Mesenchymal stem cell (in vitro differentiated cells and primary cell): ENCODE results near the gene AP1S1.

Experiments used
- DNase-seq: peaks from one replicate; pipeline ENCODE4 v3.0.0-alpha.2; 2013
- H2AFZ ChIP-seq: one replicate; pipeline ENCODE4 v1.6.1; 2013; ENCODE audit warnings: low read depth, mild to moderate bottlenecking, control low read depth, inconsistent platforms, low read length, moderate library complexity
- H2AK5ac ChIP-seq: 2 replicates; pipeline ENCODE4 v1.6.1; 2013; ENCODE audit warnings: low read length, moderate library complexity, mild to moderate bottlenecking, inconsistent platforms; ENCODE audit not compliant: severe bottlenecking
- H2BK120ac ChIP-seq: one replicate; pipeline ENCODE4 v1.6.1; 2013; ENCODE audit warnings: low read depth, mild to moderate bottlenecking, inconsistent platforms, low read length, moderate library complexity
- H2BK12ac ChIP-seq, 2 experiments: one replicate each; pipeline ENCODE4 v1.6.1; 2013; ENCODE audit warnings: inconsistent platforms in 2 of 2, low read length in 2 of 2, mild to moderate bottlenecking in 2 of 2, moderate library complexity in 2 of 2, control low read depth in 1 of 2
- H2BK15ac ChIP-seq: one replicate; pipeline ENCODE4 v1.6.1; 2013; ENCODE audit warnings: mild to moderate bottlenecking, low read depth, inconsistent platforms; ENCODE audit not compliant: poor library complexity, severe bottlenecking
- H2BK5ac ChIP-seq: 2 replicates; pipeline ENCODE4 v1.6.1; 2013; ENCODE audit warnings: low read depth, mild to moderate bottlenecking, low read length, control low read depth, inconsistent platforms; ENCODE audit not compliant: poor library complexity, severe bottlenecking
- H3K14ac ChIP-seq, 2 experiments: one replicate each; pipeline ENCODE4 v1.6.1; 2013; ENCODE audit warnings: inconsistent platforms in 2 of 2, low read length in 2 of 2, control low read depth in 1 of 2, mild to moderate bottlenecking in 1 of 2, moderate library complexity in 1 of 2
- H3K18ac ChIP-seq, 2 experiments: one replicate each; pipeline ENCODE4 v1.6.1; 2013; ENCODE audit warnings: inconsistent platforms in 2 of 2, low read length in 2 of 2, control low read depth in 1 of 2, low read depth in 1 of 2, mild to moderate bottlenecking in 1 of 2
- H3K23ac ChIP-seq, 2 experiments: one replicate each; pipeline ENCODE4 v1.6.1; 2013; ENCODE audit warnings: inconsistent platforms in 2 of 2, low read length in 2 of 2, mild to moderate bottlenecking in 2 of 2, moderate library complexity in 2 of 2, control low read depth in 1 of 2
- H3K27ac ChIP-seq: 2 replicates; pipeline ENCODE4 v1.5.1; 2013; ENCODE audit warnings: mild to moderate bottlenecking, moderate library complexity, low read length, control low read depth, inconsistent platforms; ENCODE audit not compliant: poor library complexity, severe bottlenecking
- H3K27me3 ChIP-seq, 2 experiments: 2 replicates each; pipeline versions ENCODE4 v1.6.1 to v1.7.0; 2013; ENCODE audit warnings: low read length in 2 of 2, mild to moderate bottlenecking in 2 of 2, moderate library complexity in 2 of 2, control low read depth in 1 of 2, inconsistent platforms in 1 of 2; ENCODE audit not compliant: control insufficient read depth in 1 of 2, insufficient read depth in 1 of 2
- H3K36me3 ChIP-seq, 2 experiments: 2 replicates each; pipeline versions ENCODE4 v1.6.1 to v1.7.0; 2013; ENCODE audit warnings: low read length in 2 of 2, control low read depth in 1 of 2, inconsistent platforms in 1 of 2, low read depth in 1 of 2, mild to moderate bottlenecking in 1 of 2; ENCODE audit not compliant: insufficient read depth in 2 of 2, control insufficient read depth in 1 of 2
- H3K4ac ChIP-seq, 2 experiments: one replicate each; pipeline ENCODE4 v1.6.1; 2013; ENCODE audit warnings: inconsistent platforms in 2 of 2, low read length in 2 of 2, mild to moderate bottlenecking in 2 of 2, moderate library complexity in 2 of 2, control low read depth in 1 of 2, low read depth in 1 of 2
- H3K4me1 ChIP-seq: 2 replicates; pipeline ENCODE4 v1.6.1; 2013; ENCODE audit warnings: low read depth, low read length, control low read depth; ENCODE audit not compliant: control insufficient read depth, insufficient read depth
- H3K4me2 ChIP-seq: 2 replicates; pipeline ENCODE4 v1.6.1; 2013; ENCODE audit warnings: low read length, mild to moderate bottlenecking, inconsistent platforms; ENCODE audit not compliant: poor library complexity, severe bottlenecking
- H3K4me3 ChIP-seq, 2 experiments: 2 replicates each; pipeline versions ENCODE4 v1.5.1 to v1.7.0; 2013; ENCODE audit warnings: low read length in 2 of 2, mild to moderate bottlenecking in 2 of 2, control low read depth in 1 of 2, low read depth in 1 of 2; ENCODE audit not compliant: insufficient read depth in 1 of 2
- H3K79me1 ChIP-seq: replicated peaks from 2 replicates; pipeline ENCODE4 v1.6.1; 2013; ENCODE audit warnings: mild to moderate bottlenecking, control low read depth, low read length, inconsistent platforms; ENCODE audit not compliant: poor library complexity, severe bottlenecking
- H3K9ac ChIP-seq: 2 replicates; pipeline ENCODE4 v1.7.0; 2013; ENCODE audit warnings: mild to moderate bottlenecking, low read length, moderate library complexity
- H3K9me3 ChIP-seq: 2 replicates; pipeline ENCODE4 v1.7.0; 2013; ENCODE audit warnings: mild to moderate bottlenecking, low read length; ENCODE audit not compliant: control insufficient read depth
- H4K8ac ChIP-seq: one replicate; pipeline ENCODE4 v1.6.1; 2013; ENCODE audit warnings: inconsistent platforms, mild to moderate bottlenecking, low read length, moderate library complexity
- H4K91ac ChIP-seq: one replicate; pipeline ENCODE4 v1.6.1; 2013; ENCODE audit warnings: mild to moderate bottlenecking, low read length, inconsistent platforms
- WGBS: methylation state at CpG from one replicate; pipeline ENCODE4 v1.1.7; 2013; ENCODE audit warnings: mixed read lengths; 5-methylcytosine and 5-hydroxymethylcytosine counted together

AP1S1 gene

DNA sequence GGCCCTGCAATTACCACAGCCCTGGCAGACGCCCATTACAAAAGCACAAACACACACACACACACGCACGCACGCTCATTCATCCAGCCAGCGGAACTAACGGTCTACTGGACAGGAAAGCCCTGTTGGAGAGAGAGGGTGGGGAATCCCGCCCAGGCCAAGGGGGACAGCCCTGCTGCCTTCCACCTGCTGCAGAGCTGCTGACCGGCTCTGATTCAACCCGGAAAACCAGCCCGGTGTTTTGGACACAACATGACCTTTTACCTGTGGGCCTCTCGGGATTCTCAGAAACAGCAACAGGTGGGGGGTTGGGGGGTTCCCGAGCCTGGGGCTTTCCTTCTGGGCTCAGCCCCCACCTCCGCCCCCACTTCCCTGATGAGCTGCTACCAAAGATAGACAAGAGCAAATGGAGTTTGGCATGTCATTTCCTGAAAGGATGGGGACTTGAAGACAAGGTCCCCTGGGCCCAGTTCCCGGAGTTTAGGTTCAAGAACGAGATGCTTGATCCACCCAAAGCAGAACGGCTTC, 45.9 kb upstream of the AP1S1 start:
- H2AK5ac ChIP-seq: no peak overlapping the region
- peaks cover 23% of the 10 kb centered on the region for H3K4me1 ChIP-seq
- H2BK15ac ChIP-seq: peak overlapping the region; percentile 62
- no peak overlapping the region for H3K4me3 ChIP-seq
- H3K14ac ChIP-seq: no peak overlapping the region
- H2BK5ac ChIP-seq: no peak overlapping the region
- WGBS: 81% methylated on average over 15 of the region's 16 CpGs
- no peak overlapping the region for H3K4ac ChIP-seq
- peak overlapping the region; percentile 35 for H4K91ac ChIP-seq
- H3K27me3 ChIP-seq: no peaks in the 10 kb centered on the region
- no peak overlapping the region for H2AFZ ChIP-seq
- no peak overlapping the region for H3K18ac ChIP-seq
- no peak overlapping the region for H3K27ac ChIP-seq
- H3K23ac ChIP-seq: no peak overlapping the region
- H2BK120ac ChIP-seq: no peak overlapping the region
- no peak overlapping the region for H4K8ac ChIP-seq
- no peaks in the 10 kb centered on the region for H3K79me1 ChIP-seq
- DNase-seq: peak; percentile 58
- H3K4me2 ChIP-seq: no peak overlapping the region
- H2BK12ac ChIP-seq: peak overlapping the region; percentile 0 to 66
- no peak overlapping the region for H3K9ac ChIP-seq
- no peaks in the 10 kb centered on the region for H3K36me3 ChIP-seq
- no peaks in the 10 kb centered on the region for H3K9me3 ChIP-seq

DNA sequence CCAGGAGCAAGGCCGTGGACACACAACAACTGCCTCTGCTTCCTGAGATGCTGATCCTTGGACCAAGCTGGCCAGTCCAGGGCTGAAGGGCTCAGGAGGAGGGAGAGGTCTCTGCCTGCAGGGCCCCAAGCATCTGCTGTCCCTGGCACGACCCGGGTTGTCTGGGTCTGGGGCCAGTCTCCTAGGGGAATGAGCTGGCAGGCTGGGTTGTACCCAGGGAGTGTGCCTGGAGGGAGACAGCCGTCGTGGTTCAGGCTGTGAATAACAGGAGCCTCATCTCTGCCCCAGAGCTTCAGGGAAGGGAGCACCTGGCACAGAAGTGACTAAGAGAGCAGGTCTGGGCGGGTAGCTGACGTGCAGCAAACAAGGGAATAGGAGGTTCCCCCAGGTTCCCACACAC, 45.3 kb upstream of the AP1S1 start:
- Histone ChIP-seq H2AK5ac (peak overlapping the region; percentile 64), H3K18ac (peak overlapping the region in 1 of 2 experiments; percentile 25), H3K27ac (no peak overlapping the region), H2BK15ac (peak overlapping the region; percentile 62), H3K36me3 (no peaks in the 10 kb centered on the region), H3K9me3 (no peaks in the 10 kb centered on the region), H2BK120ac (no peak overlapping the region), H3K27me3 (no peaks in the 10 kb centered on the region), H2AFZ (no peak overlapping the region), H3K14ac (no peak overlapping the region), H2BK12ac (peak overlapping the region in 1 of 2 experiments; percentile 3), H3K23ac (no peak overlapping the region), H2BK5ac (no peak overlapping the region), H3K4me2 (no peak overlapping the region), H3K9ac (no peak overlapping the region), H3K4me3 (no peak overlapping the region), H3K4ac (peak overlapping the region in 1 of 2 experiments; percentile 76), H3K79me1 (no peaks in the 10 kb centered on the region), H4K91ac (peak overlapping the region; percentile 35), H3K4me1 (peaks cover 23% of the 10 kb centered on the region), H4K8ac (no peak overlapping the region)
- no peak for DNase-seq
- 80% methylated on average over 7 of the region's 7 CpGs for WGBS

DNA sequence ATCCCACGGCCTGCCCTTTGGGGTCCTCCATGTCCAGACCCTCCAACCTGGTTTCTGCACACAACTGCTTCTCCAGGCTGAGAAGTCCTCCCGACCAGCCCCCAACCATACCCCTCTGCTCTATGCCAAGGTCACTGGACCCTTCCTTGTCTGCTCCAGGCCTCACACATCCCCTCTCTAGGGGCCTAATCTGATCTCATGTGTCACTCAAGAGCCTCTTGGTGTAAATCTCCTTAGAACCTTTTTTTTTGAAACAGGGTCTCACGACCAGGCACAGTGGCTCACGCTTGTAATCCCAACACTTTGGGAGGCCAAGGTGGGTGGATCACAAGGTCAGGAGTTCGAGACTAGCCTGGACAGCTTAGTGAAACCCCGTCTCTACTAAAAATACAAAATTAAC, 44.9 kb upstream of the AP1S1 start:
- H3K27ac ChIP-seq: no peak overlapping the region
- no peak overlapping the region for H2BK120ac ChIP-seq
- peak overlapping the region; percentile 64 for H2AK5ac ChIP-seq
- no peak overlapping the region for H3K14ac ChIP-seq
- H3K23ac ChIP-seq: no peak overlapping the region
- H3K4me3 ChIP-seq: no peak overlapping the region
- no peak for DNase-seq
- no peak overlapping the region for H3K4me2 ChIP-seq
- no peaks in the 10 kb centered on the region for H3K36me3 ChIP-seq
- no peak overlapping the region for H3K9ac ChIP-seq
- peak overlapping the region; percentile 18 for H2BK15ac ChIP-seq
- H2BK5ac ChIP-seq: no peak overlapping the region
- no peak overlapping the region for H2AFZ ChIP-seq
- no peaks in the 10 kb centered on the region for H3K27me3 ChIP-seq
- peak overlapping the region in 1 of 2 experiments; percentile 76 for H3K4ac ChIP-seq
- no peaks in the 10 kb centered on the region for H3K79me1 ChIP-seq
- no peak overlapping the region for H4K8ac ChIP-seq
- H3K4me1 ChIP-seq: peaks cover 27% of the 10 kb centered on the region
- H3K9me3 ChIP-seq: no peaks in the 10 kb centered on the region
- peak overlapping the region in 1 of 2 experiments; percentile 3 for H2BK12ac ChIP-seq
- no peak overlapping the region for H4K91ac ChIP-seq
- H3K18ac ChIP-seq: peak overlapping the region; percentile 25 to 44
- WGBS: 90% methylated on average over 6 of the region's 6 CpGs

DNA sequence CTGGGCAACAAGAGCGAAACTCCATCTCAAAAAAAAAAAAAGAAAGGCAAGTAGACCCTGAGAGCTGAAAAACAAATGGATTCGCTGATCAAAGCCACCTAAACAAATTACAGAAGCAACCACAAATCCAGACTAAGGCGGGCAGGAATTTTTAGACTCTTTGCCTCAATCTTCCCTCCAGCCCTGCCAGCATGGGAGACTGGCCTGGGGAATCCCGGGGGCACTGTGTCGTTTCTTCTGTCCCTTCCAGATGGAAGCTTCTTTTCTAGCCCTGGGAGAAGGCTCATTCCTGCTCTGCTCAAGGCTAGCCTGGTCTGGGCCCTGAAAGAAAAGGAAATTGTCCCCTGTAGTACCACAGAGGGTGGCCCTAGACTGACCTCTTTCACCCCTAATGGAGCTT, 43.0 kb upstream of the AP1S1 start:
- peak overlapping the region; percentile 60 to 92 for H2BK12ac ChIP-seq
- peaks cover 27% of the 10 kb centered on the region for H3K4me1 ChIP-seq
- WGBS: 92% methylated on average over 5 of the region's 5 CpGs
- peak overlapping the region; percentile 73 for H2BK15ac ChIP-seq
- H2AK5ac ChIP-seq: peak overlapping the region; percentile 98
- H3K14ac ChIP-seq: peak overlapping the region in 1 of 2 experiments; percentile 1
- H3K36me3 ChIP-seq: no peaks in the 10 kb centered on the region
- H4K91ac ChIP-seq: peak overlapping the region; percentile 85
- H2BK120ac ChIP-seq: peak overlapping the region; percentile 89
- no peak overlapping the region for H3K4me3 ChIP-seq
- DNase-seq: no peak
- no peak overlapping the region for H3K23ac ChIP-seq
- H3K4me2 ChIP-seq: no peak overlapping the region
- no peaks in the 10 kb centered on the region for H3K27me3 ChIP-seq
- no peak overlapping the region for H3K27ac ChIP-seq
- H3K18ac ChIP-seq: peak overlapping the region; percentile 25 to 77
- H2BK5ac ChIP-seq: no peak overlapping the region
- no peak overlapping the region for H3K9ac ChIP-seq
- H3K4ac ChIP-seq: peak overlapping the region; percentile 73 to 89
- no peaks in the 10 kb centered on the region for H3K79me1 ChIP-seq
- no peaks in the 10 kb centered on the region for H3K9me3 ChIP-seq
- no peak overlapping the region for H2AFZ ChIP-seq
- H4K8ac ChIP-seq: peak overlapping the region; percentile 12
